H1 (cell line): ENCODE measurements around the gene GIMAP5. TPM values are rescaled to one million over a fixed set of nuclear protein-coding genes. Genes with fewer than 3 reads are reported as not detected.

Experiments used
- CTCF ChIA-PET: fragments of 300-600 bp; sonication (Branson Sonifier 250); formaldehyde crosslinking; loops from one replicate; lab custom pipeline; 2021; ENCODE audit not compliant: partially characterized antibody; lab: Charles Lee
- POLR2A ChIA-PET: fragments of 300-600 bp; sonication (Branson Sonifier 250); formaldehyde crosslinking; loops from one replicate; lab custom pipeline; 2021; ENCODE audit warnings: inconsistent platforms; ENCODE audit not compliant: partially characterized antibody; lab: Charles Lee
- DNase-seq, 2 experiments: peaks; one replicate each; pipeline versions ENCODE4 v3.0.0 to v3.0.0-alpha.2; 2010 to 2022; ENCODE audit warnings: low spot score in 2 of 2, low read depth in 1 of 2, mixed read lengths in 1 of 2
- FAIRE-seq: peaks from 2 replicates; lab custom pipeline; 2011; peaks lifted over from hg19 to GRCh38; lab: Jason Lieb, UNC
- H2AFZ ChIP-seq: 2 replicates; pipeline ENCODE4 v1.8.1; 2012; ENCODE audit warnings: low read length, inconsistent platforms
- H2AK5ac ChIP-seq: 2 replicates; pipeline ENCODE4 v1.6.1; 2013; ENCODE audit warnings: low read depth, low read length
- H2BK120ac ChIP-seq: replicated peaks from 2 replicates; pipeline ENCODE3; 2013; ENCODE audit warnings: low read depth, low read length, inconsistent platforms
- H2BK12ac ChIP-seq: 2 replicates; pipeline ENCODE4 v1.6.1; 2013; ENCODE audit warnings: low read depth, low read length
- H2BK15ac ChIP-seq: 2 replicates; pipeline ENCODE4 v1.6.1; 2013; ENCODE audit warnings: low read length
- H2BK20ac ChIP-seq: 2 replicates; pipeline ENCODE4 v1.6.1; 2013; ENCODE audit warnings: low read length
- H2BK5ac ChIP-seq: 2 replicates; pipeline ENCODE4 v1.6.1; 2013; ENCODE audit warnings: low read depth, low read length
- H3K14ac ChIP-seq: 2 replicates; pipeline ENCODE4 v1.6.1; 2013; ENCODE audit warnings: inconsistent platforms; ENCODE audit not compliant: insufficient read length
- H3K18ac ChIP-seq: 2 replicates; pipeline ENCODE4 v1.6.1; 2013; ENCODE audit warnings: low read length; ENCODE audit errors: extremely low read depth
- H3K23ac ChIP-seq: 2 replicates; pipeline ENCODE4 v1.6.1; 2013; ENCODE audit warnings: inconsistent platforms; ENCODE audit not compliant: insufficient read length
- H3K23me2 ChIP-seq: 2 replicates; pipeline ENCODE4 v1.6.1; 2013; ENCODE audit warnings: low read depth, low read length
- H3K27ac ChIP-seq: 2 replicates; pipeline ENCODE4 v1.6.1; 2011; ENCODE audit warnings: low read depth, low read length, inconsistent platforms
- H3K27me3 ChIP-seq, 4 experiments: replicated peaks in 1 of 4; 1 replicate in 1 of 4; 2 replicates in 3 of 4; pipeline versions ENCODE4 v1.6.1 to v1.8.1; 2011 to 2013; ENCODE audit warnings: low read length in 3 of 4, mild to moderate bottlenecking in 3 of 4, inconsistent platforms in 2 of 4, mixed read lengths in 2 of 4, moderate library complexity in 1 of 4; ENCODE audit not compliant: control insufficient read depth in 3 of 4, insufficient read depth in 3 of 4; ENCODE audit errors: extremely low read depth in 1 of 4
- H3K36me3 ChIP-seq, 4 experiments: 2 replicates each; pipeline versions ENCODE4 v1.6.1 to v1.8.1; 2011 to 2013; ENCODE audit warnings: mild to moderate bottlenecking in 4 of 4, low read length in 3 of 4, moderate library complexity in 2 of 4, control low read depth in 1 of 4, inconsistent platforms in 1 of 4; ENCODE audit not compliant: insufficient read depth in 4 of 4, control insufficient read depth in 2 of 4
- H3K4ac ChIP-seq: replicated peaks from 2 replicates; pipeline ENCODE3; 2013; ENCODE audit warnings: low read length, low read depth, mixed read lengths, inconsistent platforms; ENCODE audit not compliant: insufficient read length
- H3K4me1 ChIP-seq, 4 experiments: replicated peaks in 1 of 4; 1 replicate in 1 of 4; 2 replicates in 3 of 4; pipeline versions ENCODE4 v1.6.1 to v1.8.1; 2011 to 2013; ENCODE audit warnings: low read length in 3 of 4, inconsistent platforms in 2 of 4, mixed read lengths in 1 of 4; ENCODE audit not compliant: insufficient read depth in 4 of 4, control insufficient read depth in 3 of 4
- H3K4me2 ChIP-seq, 2 experiments: 2 replicates each; pipeline versions ENCODE4 v1.6.1 to v1.8.1; 2011 to 2013; ENCODE audit warnings: low read depth in 2 of 2, low read length in 2 of 2, control low read depth in 1 of 2, inconsistent platforms in 1 of 2, mild to moderate bottlenecking in 1 of 2; ENCODE audit not compliant: insufficient read depth in 1 of 2
- H3K4me3 ChIP-seq, 4 experiments: fragments of 200-600, 300-600 bp in 1 of 4; sonication (generic), shearing (Covaris generic), sonication (Bioruptor Twin) in 1 of 4; 2 replicates each; pipeline versions ENCODE4 v1.5.1 to v1.8.1; 2011 to 2016; ENCODE audit warnings: low read length in 4 of 4, low read depth in 3 of 4, control low read depth in 2 of 4, inconsistent platforms in 2 of 4, mild to moderate bottlenecking in 2 of 4, mixed read lengths in 1 of 4, moderate library complexity in 1 of 4; ENCODE audit not compliant: insufficient read depth in 2 of 4; ENCODE audit errors: extremely low read depth in 1 of 4
- H3K56ac ChIP-seq: replicated peaks from 2 replicates; pipeline ENCODE3; 2013; ENCODE audit warnings: low read depth, mild to moderate bottlenecking, mixed read lengths, low read length, inconsistent platforms; ENCODE audit not compliant: insufficient read length
- H3K79me1 ChIP-seq: 2 replicates; pipeline ENCODE4 v1.6.1; 2013; ENCODE audit warnings: low read depth, low read length, control low read depth
- H3K79me2 ChIP-seq, 2 experiments: 2 replicates each; pipeline versions ENCODE4 v1.6.1 to v1.8.1; 2012 to 2013; ENCODE audit warnings: low read length in 2 of 2, mild to moderate bottlenecking in 2 of 2, inconsistent platforms in 1 of 2; ENCODE audit not compliant: insufficient read depth in 2 of 2, control insufficient read depth in 1 of 2
- H3K9ac ChIP-seq, 4 experiments: replicated peaks in 1 of 4; 1 replicate in 1 of 4; 2 replicates in 3 of 4; pipeline versions ENCODE4 v1.6.1 to v1.8.1; 2011 to 2013; ENCODE audit warnings: low read depth in 3 of 4, low read length in 3 of 4, control low read depth in 2 of 4, mild to moderate bottlenecking in 2 of 4, moderate library complexity in 2 of 4, inconsistent platforms in 1 of 4; ENCODE audit errors: extremely low read depth in 1 of 4
- H3K9me3 ChIP-seq, 2 experiments: 2 replicates each; pipeline versions ENCODE4 v1.6.1 to v1.8.1; 2012 to 2013; ENCODE audit warnings: mild to moderate bottlenecking in 2 of 2, moderate library complexity in 2 of 2, control low read depth in 1 of 2, inconsistent platforms in 1 of 2, low read depth in 1 of 2, low read length in 1 of 2, mixed read lengths in 1 of 2; ENCODE audit not compliant: insufficient read depth in 2 of 2
- H4K20me1 ChIP-seq, 2 experiments: replicated peaks in 1 of 2; 2 replicates each; pipeline versions ENCODE3 to v1.8.1; 2011 to 2013; ENCODE audit warnings: inconsistent platforms in 2 of 2, low read length in 2 of 2, mild to moderate bottlenecking in 1 of 2; ENCODE audit not compliant: insufficient read depth in 2 of 2, control insufficient read depth in 1 of 2
- H4K5ac ChIP-seq: 2 replicates; pipeline ENCODE4 v1.6.1; 2013; ENCODE audit warnings: low read length, low read depth, mixed read lengths, inconsistent platforms; ENCODE audit not compliant: insufficient read length
- H4K8ac ChIP-seq: 2 replicates; pipeline ENCODE4 v1.8.0; 2013; ENCODE audit warnings: mild to moderate bottlenecking, moderate library complexity, low read length, inconsistent platforms; ENCODE audit not compliant: insufficient read depth; ENCODE audit errors: extremely low read depth
- H4K91ac ChIP-seq: replicated peaks from 2 replicates; pipeline ENCODE3; 2013; ENCODE audit warnings: low read length, mixed read lengths, inconsistent platforms; ENCODE audit not compliant: insufficient read length
- SAP30 ChIP-seq: fragments of 300-600 bp; sonication (generic); IDR thresholded peaks from 2 replicates; pipeline ENCODE4 v1.7.1; 2012; ENCODE audit warnings: low read length, moderate library complexity, mild to moderate bottlenecking, inconsistent platforms; ENCODE audit not compliant: insufficient read depth, insufficient replicate concordance
- SP1 ChIP-seq: IDR thresholded peaks from 2 replicates; pipeline ENCODE4 v1.6.1; 2011; ENCODE audit warnings: low read depth, low read length
- WGBS, 2 experiments: shearing (Covaris generic) in 1 of 2; methylation state at CpG; one replicate each; pipeline versions ENCODE4 v1.1.6 to v1.1.7; 2013 to 2015; ENCODE audit warnings: low lambda C conversion rate in 2 of 2, mixed read lengths in 2 of 2, inconsistent platforms in 1 of 2, low coverage in 1 of 2, missing lambda C conversion rate in 1 of 2; ENCODE audit not compliant: insufficient replicate concordance in 2 of 2, insufficient coverage in 1 of 2, insufficient read length in 1 of 2; ENCODE audit errors: extremely low coverage in 1 of 2, missing lambda C conversion rate in 1 of 2; 5-methylcytosine and 5-hydroxymethylcytosine counted together
- polyA plus RNA-seq, 7 experiments: library from polyadenylated mRNA; depleted of rRNA in 3 of 7; stranded (reverse) in 5 of 7; unstranded in 2 of 7; fragments of >200 nt in 5 of 7; fragments of 200-250 nt in 2 of 7; gene quantifications; 1 replicate in 5 of 7; 2 replicates in 1 of 7; 4 replicates in 1 of 7; pipeline versions ENCODE4 v1.2.1 to v1.2.3, GENCODE V29; 2011 to 2013; ENCODE audit warnings: missing spikeins in 2 of 7, mixed read lengths in 2 of 7
- total RNA-seq: library from RNA; stranded (reverse); fragmentation: NEBNext Ultra II Directional; extraction: Animal tissue kit (Norgen Biotek cat#: 25700); gene quantifications from 2 replicates; pipeline ENCODE4 v1.2.1, GENCODE V29; 2021

The GIMAP5 gene
- total and polyA plus RNA-seq, 2 of the 8 experiments (the other 6 are each of a cell fraction or from before 2014, with no cell fraction given) = not detected

- Histone ChIP-seq H3K4me1 (no peaks in the 10 kb centered on the region), H4K8ac (no peak overlapping the region), H4K5ac (no peak overlapping the region), H4K20me1 (no peaks in the 10 kb centered on the region), H2BK20ac (no peak overlapping the region), H3K14ac (no peak overlapping the region), H3K9me3 (no peaks in the 10 kb centered on the region), H3K18ac (no peak overlapping the region), H4K91ac (no peak overlapping the region), H3K27ac (no peak overlapping the region), H3K9ac (no peak overlapping the region), H3K4me3 (no peak overlapping the region), H3K23me2 (no peaks in the 10 kb centered on the region), H2BK12ac (no peak overlapping the region), H3K36me3 (no peaks in the 10 kb centered on the region), H3K79me2 (no peaks in the 10 kb centered on the region), H3K56ac (no peak overlapping the region), H3K23ac (no peak overlapping the region), H2BK15ac (no peak overlapping the region), H3K27me3 (no peaks in the 10 kb centered on the region), H2AFZ (no peak overlapping the region), H2AK5ac (no peak overlapping the region), H3K4ac (no peak overlapping the region), H2BK5ac (no peak overlapping the region), H2BK120ac (no peak overlapping the region), H3K79me1 (no peaks in the 10 kb centered on the region), H3K4me2 (no peak overlapping the region)
- FAIRE-seq (no peak), DNase-seq (no peak)
- CTCF ChIA-PET = interaction anchor here (0.7 to 1.1 kb wide), 3 partner anchors 9 to 315 kb away, joined by 3 to 8 read pairs (median 3); no protein-coding TSS in a partner anchor
- POLR2A ChIA-PET = no interaction called here
- no peak for TF ChIP-seq SAP30
- TF ChIP-seq SP1 = no peak
- 100% methylated on average over 1 of the region's 1 CpG; no CpG with 5 or more reads in 1 of the 2 experiments for WGBS, 2 experiments
Measured at GRCh38 chr7:150759479-150759878, 22.3 kb downstream of the GIMAP5 start.
